Stimulated activated CD4-positive, alpha-beta T cell treated with anti-CD3 and anti-CD28 coated beads, Interleukin-15, amount 100 ng/mL, for 1 hour (primary cell): ENCODE data around the gene TTLL11.
"Not testable (repeated sequence)": the region's sequence is repeated elsewhere in the genome, so short reads cannot be mapped to it uniquely, and the experiment has no call there.

Experiments
- DNase-seq, 2 donors: peaks; one replicate each; pipeline ENCODE4 v3.0.0-alpha.2; 2020; ENCODE audit warnings: low read depth in 1 of 2, low spot score in 1 of 2

The TTLL11 gene

GRCh38 chr9:122085260-122085659, 7.8 kb downstream of the TTLL11 start:
- DNase-seq: no peak

GRCh38 chr9:122084026-122084675, 9.0 kb downstream of the TTLL11 start:
- no peak for DNase-seq

DNA sequence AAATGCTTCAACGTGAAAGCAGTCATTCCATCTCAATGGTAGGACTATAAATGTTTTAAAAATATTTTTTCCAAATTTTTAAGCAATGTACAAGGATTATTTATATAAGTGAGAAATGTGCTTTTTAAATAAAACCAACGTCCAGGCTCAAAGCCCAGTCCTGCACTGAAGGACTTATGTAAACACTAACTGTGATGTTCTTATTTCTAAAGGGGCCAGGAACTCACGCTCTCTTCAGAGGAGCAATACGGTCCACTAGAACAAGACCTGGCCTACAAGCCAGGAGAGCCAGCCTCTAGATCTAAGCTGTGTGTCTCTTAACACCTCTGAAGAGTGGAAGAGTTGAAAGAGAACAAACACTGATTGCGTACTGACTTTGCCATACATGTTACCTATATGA, 12.1 kb downstream of the TTLL11 start:
- DNase-seq: no peak

GRCh38 chr9:122078557-122078956, 14.6 kb downstream of the TTLL11 start:
- DNase-seq: no peak

DNA sequence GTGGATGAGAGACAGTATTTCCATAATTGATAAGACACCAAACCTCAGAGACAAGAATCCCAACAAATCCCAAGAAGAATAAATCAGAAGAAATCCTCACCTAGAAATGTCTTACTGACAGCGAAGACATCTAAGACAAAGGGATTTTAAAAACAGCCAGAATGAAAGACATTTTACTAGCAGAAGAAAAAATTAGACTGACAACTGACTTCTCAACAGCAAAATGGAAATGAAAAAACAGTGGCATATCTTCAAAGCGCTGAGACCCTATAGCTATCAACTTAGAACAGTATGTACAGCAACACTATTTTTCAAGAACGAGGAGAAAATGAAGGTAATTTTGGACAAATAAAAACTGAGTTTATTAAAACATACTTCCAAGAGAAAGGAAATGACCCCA, 16.3 kb downstream of the TTLL11 start:
- no peak for DNase-seq

DNA sequence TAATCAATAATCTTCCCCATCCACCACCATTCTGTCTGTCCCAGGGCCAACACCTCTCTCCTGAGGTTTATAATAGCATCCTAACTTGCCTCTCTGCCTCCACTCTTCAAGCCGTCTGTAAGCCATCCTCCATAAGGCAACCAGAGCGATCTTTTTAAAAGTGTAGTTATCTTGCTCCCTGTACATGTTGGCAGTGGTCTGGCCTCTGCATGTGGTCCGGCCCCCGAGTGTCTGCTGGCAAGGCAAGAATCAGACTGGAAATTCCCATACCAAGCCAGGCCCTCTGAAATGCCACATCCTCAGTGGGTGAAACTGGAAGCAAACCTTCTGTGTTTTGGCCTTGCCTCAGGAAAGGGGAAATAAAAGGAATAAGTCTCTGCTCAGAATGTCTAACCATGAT, 17.0 kb downstream of the TTLL11 start:
- no peak for DNase-seq

DNA sequence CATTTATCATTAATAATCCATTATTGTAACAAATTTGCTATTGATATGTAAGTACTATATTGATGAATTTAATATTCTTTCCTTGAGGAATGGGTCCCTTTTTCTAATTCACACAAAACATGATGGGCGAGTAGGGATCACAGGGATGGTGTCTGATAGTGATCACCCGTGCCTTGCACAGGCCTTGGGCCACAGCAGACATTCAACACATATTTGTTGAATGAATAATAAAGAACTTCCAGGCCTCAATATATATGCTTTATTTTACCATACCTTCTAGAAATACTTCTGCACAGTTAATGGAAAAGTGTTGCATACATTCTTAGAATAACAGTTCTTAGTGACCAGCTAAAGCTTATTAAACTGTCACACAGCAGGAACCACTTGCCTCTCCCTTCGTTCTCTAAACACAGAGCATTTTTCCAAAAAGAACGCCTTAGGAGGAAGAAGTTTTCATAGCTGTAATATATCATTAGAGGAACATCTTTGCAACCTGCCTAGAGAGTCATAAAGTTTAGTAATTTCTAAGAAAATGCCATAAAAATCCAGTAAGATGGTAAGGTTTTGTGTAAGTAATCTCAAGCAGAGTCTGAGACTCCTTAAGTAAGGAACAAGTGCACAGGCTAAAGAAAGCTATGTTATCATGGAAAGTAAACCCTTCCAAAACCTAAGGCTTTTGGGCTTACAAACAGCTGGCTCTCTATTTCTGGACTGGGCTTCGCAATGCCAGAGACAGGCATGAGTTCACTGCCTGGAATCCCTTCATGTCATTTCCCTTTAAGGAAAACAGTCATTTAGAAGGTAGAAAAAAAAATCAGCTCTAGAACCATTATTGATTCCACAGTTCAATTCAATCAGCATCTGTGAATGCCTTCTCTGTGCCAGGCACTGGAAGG, 17.7 kb downstream of the TTLL11 start:
- no peak for DNase-seq

GRCh38 chr9:122071715-122072114, 21.4 kb downstream of the TTLL11 start:
- no peak for DNase-seq

DNA sequence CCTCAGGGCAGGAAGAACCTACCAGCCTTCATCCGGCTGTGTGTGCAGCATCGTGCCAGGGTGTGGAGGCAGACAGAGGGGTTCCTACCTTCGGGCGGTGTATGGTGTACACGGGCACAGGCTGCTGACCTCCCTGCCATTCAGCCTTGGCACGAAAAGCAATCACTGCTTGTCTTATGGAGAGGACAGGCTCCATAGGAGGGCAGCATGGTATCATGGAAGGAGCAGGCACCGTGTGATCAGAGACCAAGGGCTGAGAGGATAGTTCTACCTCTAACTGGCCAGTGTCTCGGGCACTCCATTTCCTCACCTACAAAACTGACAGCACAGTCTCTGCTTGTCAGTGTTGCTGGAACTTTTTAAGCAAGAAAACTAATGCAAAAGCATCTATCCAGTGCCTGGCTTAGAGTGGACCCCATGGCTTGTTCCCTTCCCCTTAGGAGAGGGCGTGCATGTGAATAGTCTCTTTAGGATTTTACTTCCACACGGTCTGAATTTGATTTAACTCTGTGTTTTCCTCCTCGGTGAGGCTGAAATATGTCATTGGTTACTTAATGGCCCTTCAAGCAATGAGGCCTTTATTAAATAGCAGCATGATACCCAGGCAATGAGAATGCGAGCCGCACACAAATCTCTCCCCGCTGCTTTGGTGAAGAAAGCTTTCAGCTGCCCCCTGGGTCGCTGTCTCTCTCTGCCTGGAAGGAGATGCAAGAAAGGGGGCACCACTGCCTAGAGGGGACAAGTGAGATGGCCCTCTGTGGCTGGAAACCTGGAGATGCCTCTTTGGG, 22.2 kb downstream of the TTLL11 start:
- no peak for DNase-seq

GRCh38 chr9:122066680-122067079, 26.4 kb downstream of the TTLL11 start:
- not testable (repeated sequence) for DNase-seq

DNA sequence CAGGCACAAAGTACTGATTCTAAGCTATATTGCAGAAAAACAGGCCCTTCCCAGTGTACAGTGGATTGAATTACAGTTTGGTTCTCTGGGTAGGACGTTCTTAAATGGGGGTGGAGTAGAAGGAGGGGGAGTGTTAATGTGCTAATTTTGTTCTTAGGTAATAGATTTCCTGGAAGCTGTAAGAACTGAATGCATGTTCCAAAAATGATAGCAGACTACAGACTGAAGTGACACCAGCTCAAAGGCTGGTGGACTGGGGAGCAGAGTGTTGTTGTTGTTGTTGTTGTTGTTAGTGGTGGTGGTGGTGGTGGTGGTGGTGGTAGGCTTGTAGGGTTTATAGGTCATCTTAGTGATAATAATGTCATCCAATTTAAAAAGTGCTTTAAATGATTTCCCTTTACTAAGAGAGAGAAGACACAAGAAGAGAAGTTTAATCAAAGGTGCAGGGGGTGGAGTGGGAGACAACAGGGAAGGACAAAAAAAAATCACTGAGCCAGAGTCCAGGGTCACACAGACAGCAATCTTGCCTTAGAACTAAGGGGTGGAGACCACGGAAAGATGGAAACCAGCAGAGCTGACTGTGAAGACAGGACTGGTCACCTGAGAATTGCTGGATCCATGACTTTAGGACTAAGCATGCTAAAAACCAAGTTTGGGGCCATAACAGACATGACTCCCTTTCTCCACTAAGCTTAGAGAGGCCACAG, 27.0 kb downstream of the TTLL11 start:
- DNase-seq: no peak

GRCh38 chr9:122060481-122060880, 32.6 kb downstream of the TTLL11 start:
- no peak for DNase-seq

DNA sequence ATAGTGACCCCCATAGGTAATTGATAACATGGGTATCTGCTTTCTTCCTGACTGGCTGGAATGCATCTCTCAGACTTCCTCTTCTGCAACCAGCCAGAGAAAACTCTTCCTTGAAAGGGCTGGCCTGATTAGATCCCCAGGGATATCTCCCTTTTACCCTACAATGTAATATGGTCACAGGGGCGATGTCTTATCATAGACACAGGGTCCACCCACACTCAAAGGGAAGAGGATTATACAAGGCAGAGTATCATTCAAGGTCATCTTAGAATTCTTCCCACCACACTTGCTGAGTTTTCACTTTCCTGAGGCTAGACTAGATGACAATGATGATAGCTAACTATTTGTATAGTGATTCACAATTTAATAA, 33.2 kb downstream of the TTLL11 start:
- no peak for DNase-seq

DNA sequence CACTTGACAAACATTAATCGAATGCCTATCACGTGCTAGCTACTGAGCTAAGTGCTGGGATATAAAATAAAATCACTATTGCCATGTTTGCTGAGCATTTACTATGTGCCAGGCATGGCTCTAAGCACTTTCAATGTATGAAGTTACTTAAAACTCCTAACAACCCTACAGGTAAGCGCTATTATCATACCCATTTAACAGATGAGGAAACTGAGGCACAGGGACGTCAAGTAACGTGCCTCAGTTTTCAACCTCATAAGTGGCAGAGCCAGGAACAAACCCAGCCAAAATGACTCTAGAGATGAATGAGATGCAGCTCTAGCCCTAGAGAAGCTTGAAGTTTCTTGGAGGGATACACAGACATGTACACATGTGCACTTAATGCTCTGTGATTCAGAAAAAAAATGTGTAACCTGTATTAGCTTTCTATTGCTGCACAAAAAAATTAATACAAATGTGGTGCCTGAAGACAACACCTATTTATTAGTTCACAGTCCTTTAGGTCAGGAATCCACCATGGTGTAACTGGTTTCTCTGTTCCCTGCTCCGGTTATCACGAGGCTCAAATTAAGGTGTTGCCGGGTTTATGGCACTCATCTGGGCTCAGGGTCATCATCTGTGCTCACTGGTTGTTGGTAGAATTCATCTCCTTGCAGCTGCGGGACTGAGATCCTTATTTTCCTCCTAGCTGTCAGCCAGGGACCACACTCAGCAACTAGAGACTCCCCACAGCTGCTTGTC, 33.7 kb downstream of the TTLL11 start:
- no peak for DNase-seq

DNA sequence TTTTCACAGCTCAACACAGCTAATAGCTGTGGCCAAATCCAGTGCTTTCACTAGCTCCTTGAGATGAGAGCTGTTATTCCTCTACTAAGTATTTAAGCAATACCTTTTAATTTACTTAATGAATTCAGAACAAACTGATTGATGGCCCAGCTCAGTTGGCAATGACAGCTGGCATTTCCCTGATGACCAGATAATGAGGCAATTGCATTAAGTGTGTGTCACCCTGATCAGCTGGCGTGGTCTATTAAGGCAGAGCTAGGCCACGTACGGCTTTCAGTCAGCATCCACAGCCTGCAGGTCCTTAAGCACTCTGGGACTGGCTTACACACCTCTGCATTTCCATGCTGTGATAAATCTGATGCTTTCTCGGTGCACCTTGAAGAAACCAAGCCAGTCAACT, 34.4 kb downstream of the TTLL11 start:
- DNase-seq: no peak

- no peak for DNase-seq
Measured at GRCh38 chr9:122058051-122058450, 35.1 kb downstream of the TTLL11 start.

- no peak for DNase-seq
Measured at GRCh38 chr9:122057211-122057610, 35.9 kb downstream of the TTLL11 start.

DNA sequence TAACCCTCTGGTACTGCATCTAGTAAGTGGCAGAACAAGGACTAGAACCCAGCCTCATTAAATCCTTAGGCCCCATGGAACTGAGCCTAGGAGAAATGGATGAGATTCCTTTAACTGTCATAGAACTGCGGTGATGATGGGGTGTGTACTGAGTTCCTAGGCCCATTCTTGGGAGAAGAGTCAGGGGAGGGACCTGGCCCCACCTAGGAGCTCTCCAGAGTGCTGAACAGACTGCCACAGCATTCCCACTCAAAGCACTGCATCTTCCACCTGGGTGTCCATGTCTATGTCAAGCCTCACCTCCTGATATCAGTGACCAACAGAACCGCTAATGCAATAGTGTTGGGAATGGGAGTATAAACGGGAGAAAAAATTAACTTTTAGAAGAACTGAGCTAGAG, 36.6 kb downstream of the TTLL11 start:
- DNase-seq: no peak

- DNase-seq: no peak
Measured at GRCh38 chr9:122055701-122056100, 37.4 kb downstream of the TTLL11 start.

GRCh38 chr9:122053567-122054350, 39.3 kb downstream of the TTLL11 start:
- no peak for DNase-seq
